Lower leg skin (tissue), 3 donors: ENCODE data around the gene CYP3A4.

Source experiments
- CTCF ChIP-seq, 3 donors: fragments of 450-650 bp; IDR thresholded peaks; one replicate each; pipeline ENCODE4 v1.5.1; 2016; ENCODE audit warnings: antibody characterized with exemption in 3 of 3, mild to moderate bottlenecking in 3 of 3, moderate library complexity in 2 of 3
- POLR2A ChIP-seq, 2 donors: fragments of 450-650 bp; IDR thresholded peaks; one replicate each; pipeline ENCODE4 v1.6.1; 2016 to 2017; ENCODE audit warnings: antibody characterized with exemption in 2 of 2, mild to moderate bottlenecking in 1 of 2, moderate library complexity in 1 of 2

- TF ChIP-seq CTCF (IDR thresholded peaks at IDR 0.05): no peak
- no peak for TF ChIP-seq POLR2A (IDR thresholded peaks at IDR 0.05)
Observed at GRCh38 chr7:99789441-99790070, 5.6 kb upstream of the CYP3A4 start.
